ENCODE data around the gene PACS2.
"Not testable (repeated sequence)": the region's sequence is repeated elsewhere in the genome, so short reads cannot be mapped to it uniquely, and the experiment has no call there.

The PACS2 gene

GRCh38 chr14:105329411-105330150 lies 15.0 kb downstream of the PACS2 start:
- DNase-seq (ENCODE audit: extremely low read depth in 1 of 2, low read depth in 1 of 2) = no peak

DNA sequence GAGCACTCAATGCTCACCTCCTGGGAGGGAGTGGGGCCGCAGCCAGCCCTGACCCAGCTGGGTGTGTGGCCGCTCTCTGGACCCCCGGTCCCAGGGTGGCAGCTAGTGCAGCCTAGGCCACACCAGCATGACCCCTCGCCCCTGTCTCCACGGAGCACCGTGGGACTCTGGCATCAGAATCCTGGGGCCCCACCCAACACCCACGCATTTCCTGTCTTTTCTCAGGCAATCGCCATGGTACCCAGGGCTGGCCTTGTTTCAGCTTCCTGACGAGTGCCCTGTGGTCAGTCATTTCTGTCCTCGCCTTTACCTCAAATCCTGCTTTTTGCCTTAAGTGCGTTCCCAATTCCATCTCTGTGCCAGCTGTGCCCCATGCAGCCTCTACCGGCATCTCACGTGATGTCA lies 15.9 kb downstream of the PACS2 start:
- DNase-seq (ENCODE audit: extremely low read depth in 1 of 2, low read depth in 1 of 2) = no peak

DNA sequence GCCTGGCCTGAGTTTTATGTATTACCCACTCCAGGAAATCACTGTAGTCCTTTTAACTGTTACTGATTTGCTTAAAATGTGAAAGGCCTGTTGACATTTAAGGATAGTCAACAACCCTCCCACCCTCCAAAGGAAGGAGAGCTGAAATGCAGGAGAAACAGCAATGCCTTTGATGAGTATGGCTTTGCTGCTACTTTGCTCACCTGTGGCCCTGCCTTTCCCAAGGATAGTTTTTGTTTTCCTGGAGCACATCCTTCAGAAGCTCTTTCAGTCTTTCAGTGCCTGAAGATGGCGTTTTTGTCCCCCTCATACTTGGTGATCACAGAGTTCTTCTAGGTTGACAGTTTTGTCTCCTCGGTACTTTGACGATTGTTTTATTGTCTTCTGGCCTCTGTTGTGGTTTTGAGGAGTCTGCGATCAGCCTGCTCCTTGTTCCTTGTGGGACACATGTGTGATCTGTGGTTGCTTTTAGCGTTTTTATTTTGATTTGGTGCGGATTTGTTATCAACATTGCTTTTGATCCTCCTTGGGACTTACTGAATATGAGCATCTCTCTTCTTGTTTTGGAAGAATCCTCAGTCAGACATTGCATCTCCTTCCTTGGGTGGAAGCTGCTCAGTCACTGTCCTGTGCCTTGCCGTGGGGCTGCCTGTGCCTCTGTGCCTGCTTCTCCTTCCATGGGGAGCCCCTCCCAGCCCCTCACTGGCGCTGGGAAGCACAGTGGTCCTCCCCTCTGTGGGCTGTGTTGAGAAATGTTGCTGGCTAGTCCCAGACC lies 17.2 kb downstream of the PACS2 start:
- DNase-seq (ENCODE audit: extremely low read depth in 1 of 2, low read depth in 1 of 2) = no peak

DNA sequence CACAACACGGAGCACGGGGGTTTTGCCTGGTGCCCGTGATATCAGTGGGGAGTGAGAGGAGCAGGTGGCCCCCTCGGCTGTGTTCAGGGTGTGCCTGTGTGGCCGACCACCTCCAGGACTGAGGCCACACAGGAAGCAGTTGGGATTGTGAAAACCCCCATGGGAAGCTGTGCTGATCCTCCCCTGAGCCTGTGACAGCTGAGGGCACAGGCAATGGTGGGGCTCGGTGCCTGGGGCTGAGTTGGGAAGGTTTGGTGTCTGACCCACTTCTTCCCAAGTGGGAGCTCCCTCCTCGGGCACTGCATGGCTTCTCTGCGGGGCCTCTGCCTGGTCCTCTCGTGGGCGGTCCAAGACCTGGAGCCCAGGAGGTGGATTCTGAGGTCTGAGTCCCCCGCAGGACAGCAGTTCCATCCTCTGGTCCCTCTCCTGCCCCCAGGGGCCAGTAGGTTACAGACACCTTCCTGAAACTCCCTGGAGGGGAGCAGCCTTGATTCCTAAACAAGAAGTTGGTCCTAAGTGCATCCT lies 17.9 kb downstream of the PACS2 start:
- no peak for DNase-seq (ENCODE audit: extremely low read depth in 1 of 2, low read depth in 1 of 2)

DNA sequence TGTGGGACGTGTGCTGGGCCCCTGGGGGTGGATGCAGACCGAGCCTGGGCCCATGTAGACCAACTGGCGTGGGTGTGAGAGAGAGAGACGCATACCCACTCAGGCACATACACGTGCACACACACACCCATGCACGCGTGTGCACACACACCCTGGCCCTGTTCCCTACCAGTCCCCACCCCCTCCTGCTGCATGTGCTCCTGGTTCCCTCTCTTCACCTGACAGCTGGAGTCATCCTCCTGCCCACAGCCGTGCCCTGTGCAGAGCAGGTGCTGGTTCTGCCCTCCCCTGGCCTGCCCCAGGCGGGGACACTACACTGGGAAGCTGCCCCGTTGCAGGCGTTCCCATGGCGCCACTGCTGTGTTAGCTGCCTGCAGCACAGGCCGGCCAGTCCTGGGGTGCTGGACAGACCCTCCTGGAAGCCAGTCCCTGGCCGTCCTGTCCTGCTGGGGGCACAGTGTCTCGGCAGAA lies 18.5 kb downstream of the PACS2 start:
- no peak for DNase-seq (ENCODE audit: extremely low read depth in 1 of 2, low read depth in 1 of 2)

DNA sequence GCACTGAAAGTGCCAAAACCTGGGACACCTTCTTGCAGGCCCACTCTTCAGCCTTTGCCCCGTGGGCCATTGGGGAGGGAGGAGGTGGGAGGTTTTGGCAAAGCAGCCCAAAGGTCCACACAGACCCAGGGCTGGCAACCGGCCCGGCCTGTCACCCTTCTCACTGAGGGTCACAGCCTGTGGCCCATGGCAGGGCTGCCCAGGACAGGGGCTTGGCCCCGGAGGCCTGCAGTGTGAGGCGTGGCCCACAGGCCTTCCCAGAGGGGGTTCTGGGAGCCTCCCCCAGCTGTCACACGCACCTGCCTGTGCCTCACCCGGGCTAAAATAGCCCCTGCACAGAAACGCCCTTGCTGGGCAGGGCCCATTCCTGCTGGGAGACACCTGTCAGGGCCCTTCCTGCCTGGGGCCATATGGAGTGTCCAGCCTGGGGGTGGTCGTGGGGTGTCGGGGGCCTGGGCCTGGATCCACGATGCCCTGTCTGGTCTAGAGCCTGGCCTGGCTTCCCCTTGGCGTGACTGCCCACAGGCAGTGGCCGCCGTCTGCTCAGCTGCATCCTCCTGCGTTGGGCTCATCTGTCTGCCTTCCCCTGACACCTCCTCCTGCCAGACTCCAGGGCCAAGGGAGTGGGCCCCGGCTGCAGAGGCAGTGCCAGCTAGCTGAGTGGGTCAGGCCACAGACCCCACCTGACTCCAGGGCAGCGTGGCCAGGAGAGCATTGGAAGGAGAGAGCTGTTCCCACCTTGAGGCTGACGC lies 19.2 kb downstream of the PACS2 start:
- no peak for DNase-seq (ENCODE audit: extremely low read depth in 1 of 2, low read depth in 1 of 2)

GRCh38 chr14:105334383-105335230 lies 20.1 kb downstream of the PACS2 start:
- DNase-seq (ENCODE audit: extremely low read depth in 1 of 2, low read depth in 1 of 2) = no peak

GRCh38 chr14:105335231-105335542 lies 20.6 kb downstream of the PACS2 start:
- DNase-seq (ENCODE audit: extremely low read depth in 1 of 2, low read depth in 1 of 2) = not testable (repeated sequence)

DNA sequence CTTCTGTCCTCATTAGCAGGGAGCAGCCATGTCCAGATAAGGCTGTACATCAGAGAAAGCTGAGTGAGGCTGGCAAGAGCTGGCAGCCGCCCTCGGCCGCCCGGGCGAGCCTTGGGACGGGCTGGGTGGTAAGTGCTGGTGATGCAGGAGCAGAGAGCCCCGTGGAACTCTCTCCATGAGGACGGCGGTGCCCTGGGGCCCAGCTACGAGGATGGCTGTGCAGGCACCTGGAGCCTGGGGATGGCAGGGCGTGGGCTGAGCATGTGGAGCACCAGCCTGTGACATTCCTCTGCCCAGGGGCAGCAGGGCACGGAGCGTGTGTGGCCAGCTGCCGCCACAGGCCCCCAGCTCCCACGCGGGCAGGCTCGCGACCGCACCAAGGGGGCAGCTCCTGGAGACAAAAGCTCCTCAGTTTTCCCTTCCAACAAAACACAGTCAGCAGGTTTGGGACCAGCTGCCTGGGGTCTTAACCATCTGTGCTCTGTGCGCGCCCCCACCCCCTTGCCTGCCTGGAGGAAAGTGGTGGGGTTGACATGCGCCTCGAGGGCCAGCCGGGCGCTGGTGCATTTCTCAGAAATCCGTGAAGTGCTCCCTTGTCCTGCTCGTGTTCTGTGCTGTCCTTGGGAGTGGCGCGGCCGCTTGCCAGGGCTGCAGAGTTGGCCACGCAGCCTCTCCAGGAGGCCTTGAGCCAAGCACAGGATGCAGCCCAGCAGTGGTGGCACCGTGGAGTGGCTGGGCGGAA lies 21.4 kb downstream of the PACS2 start:
- DNase-seq (ENCODE audit: extremely low read depth in 1 of 2, low read depth in 1 of 2) = no peak

DNA sequence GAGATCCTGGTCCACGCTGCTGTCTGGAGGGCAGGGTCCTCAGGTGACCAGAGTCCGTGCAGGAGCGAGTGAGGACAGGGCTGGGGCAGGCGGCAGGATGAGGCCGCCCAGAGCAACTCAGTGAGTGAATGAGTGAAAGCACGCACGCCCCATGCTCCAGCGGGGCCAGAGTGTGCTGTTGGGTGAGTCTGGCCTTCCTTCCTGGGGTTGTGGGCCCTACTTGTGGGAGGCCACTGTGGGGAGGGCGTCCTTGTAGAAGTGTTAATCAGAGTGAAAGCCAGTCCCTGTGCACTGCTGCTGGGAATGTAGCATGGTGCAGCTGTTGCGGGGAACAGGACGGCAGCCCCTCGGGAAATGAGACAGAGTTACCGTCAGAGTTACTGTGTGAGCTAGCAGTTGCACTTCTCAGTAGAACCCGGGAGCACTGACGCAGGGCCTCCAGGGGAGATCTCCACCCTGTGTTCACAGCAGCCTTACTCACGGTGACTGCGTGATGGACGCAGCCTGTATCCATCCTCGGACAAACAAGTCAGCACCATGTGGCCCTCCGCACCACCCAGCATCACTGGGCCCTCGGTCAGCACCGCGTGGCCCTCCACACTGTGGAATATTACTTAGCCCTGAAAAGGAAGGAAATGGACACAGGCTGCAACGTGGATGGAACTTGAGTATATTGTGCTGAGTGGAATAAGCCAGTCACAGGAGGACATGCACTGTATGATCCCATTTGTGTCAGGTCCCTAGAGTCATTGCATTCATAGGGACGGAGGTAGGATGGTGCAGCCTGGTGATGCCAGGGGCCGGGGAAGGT lies 22.1 kb downstream of the PACS2 start:
- DNase-seq (ENCODE audit: extremely low read depth in 1 of 2, low read depth in 1 of 2) = no peak

GRCh38 chr14:105337433-105337832 lies 22.9 kb downstream of the PACS2 start:
- DNase-seq (ENCODE audit: extremely low read depth in 1 of 2, low read depth in 1 of 2) = no peak

GRCh38 chr14:105337966-105338741 lies 23.6 kb downstream of the PACS2 start:
- DNase-seq (ENCODE audit: extremely low read depth in 1 of 2, low read depth in 1 of 2) = no peak

DNA sequence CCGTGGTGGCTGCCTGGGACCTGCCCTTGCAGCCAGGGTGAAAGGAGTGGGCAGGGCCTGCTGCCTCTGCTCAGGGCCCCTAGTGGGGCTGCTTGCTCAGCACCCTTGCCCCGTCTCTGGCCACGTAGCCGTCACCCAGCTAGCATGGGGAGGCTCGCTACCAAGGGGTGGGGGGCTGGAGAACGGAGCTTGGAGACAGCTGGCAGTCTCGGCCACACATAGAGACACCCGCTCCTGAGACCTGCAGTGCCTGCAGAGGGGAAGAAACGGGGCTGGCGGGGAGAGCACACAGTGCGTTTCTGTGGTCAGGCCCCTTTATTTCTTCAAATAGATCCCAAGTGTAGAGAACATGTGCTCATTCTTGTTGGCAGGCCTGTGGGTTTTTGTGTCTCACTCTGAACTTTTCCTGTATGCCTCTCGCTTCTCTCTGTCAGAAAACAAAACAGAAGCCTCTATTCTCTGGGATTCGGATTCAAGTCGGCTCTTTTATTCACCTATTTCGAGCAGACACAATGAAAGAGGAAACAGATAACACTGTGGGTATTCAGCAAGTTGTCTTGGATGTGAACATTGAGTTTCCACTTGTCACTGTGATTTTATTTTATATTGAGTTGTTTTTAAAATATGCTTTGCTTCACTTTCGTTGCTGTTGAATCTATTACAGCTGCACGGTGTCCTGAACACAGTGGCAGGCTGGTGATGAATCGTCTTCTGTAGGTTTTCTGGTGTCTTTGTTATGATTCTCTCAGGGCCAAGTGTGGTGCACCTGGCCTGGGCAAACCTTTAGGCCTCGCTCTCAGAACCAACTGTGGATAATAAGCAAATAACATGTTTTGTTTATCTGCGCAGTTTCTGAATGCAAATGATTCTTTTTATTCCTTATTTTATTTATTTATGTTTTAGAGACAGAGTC lies 26.5 kb downstream of the PACS2 start:
- no peak for DNase-seq (ENCODE audit: extremely low read depth in 1 of 2, low read depth in 1 of 2)

DNA sequence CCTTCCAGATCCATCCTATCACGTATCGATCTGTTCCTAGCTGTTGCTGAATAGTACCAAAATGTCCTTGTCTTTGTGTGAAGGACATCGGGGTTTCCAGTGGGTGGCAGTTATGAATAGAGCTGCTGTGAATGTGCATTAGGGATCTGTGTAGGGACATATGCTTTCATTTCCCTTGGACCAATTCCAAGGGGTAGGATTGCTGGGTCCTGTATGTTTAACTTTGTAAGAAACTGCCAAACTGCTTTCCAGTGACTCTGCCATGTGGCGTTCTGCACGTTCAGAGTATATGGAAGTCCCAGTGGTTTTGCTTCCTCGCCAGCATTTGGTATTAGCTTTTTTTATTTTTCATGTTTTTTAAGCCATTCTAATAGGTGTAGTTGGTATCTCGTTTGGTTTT lies 28.6 kb downstream of the PACS2 start:
- no peak for DNase-seq (ENCODE audit: extremely low read depth in 1 of 2, low read depth in 1 of 2)

DNA sequence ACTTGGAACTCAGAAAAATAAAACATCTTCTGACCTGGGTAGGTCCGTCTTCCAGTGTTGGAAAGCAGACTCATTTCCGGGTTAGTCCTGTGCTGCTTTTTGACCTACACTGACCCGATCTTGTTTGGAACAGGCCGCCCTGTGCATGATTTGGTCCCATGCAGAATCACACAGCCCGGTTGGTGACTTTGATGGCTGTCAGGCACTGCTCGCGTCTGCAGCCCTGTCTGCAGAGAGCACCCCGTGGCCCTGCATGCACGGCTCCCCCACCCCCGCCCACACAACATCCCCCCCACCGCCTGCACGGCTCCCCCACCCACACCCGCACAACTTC lies 31.6 kb downstream of the PACS2 start:
- no peak for DNase-seq (ENCODE audit: extremely low read depth in 1 of 2, low read depth in 1 of 2)

DNA sequence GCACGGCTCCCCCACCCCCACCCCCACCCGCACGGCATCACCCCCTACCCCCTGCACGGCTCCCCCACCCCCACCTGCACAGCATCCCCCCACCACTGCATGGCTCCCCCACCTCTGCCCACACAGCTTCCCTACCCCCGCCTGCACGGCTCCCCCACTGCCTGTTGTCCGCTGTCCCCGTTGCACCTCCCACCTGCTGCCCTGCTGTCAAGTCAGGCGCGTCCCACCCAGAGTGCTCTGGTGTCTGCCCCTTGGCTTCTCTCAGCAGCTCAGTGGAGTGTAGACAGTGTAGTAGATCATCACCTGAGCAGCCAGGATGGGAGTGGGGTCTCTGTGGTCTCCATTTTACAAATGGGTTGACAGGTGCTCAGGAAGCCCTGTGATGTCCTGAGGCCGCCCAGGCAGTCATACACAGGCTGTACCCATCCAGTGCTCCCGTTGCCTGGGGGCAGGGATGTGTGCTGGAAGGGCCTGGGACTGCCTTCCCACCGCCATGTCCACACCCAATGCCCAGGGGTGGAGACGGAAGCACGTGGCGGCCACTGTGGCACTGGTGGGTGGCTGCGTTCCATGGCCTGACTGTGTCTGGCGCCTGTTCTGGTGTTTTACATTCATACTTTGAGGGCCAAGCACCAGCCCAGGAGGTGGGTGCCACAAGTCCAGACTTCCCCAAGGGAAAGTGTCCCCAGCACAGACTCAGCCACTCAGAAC lies 32.5 kb downstream of the PACS2 start:
- no peak for DNase-seq (ENCODE audit: extremely low read depth in 1 of 2, low read depth in 1 of 2)

DNA sequence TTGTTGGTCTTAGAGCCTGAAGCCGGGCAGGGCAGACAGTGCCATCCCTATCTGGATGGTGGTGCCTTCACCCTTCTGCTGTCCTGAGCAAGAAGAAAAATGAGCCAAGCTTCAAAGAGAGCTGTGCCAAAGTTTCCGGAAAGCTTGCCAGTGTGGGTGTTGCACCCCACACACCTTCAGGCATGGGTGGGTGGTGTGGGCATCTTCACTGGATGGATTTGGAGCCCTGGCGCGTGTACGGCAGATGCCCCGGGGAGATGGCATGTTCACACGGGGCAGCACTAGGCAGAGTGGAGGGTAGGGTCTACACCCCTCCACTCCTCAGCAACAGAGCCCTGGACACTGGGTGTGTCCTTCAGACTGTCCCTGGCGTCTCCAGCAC lies 33.0 kb downstream of the PACS2 start:
- no peak for DNase-seq (ENCODE audit: extremely low read depth in 1 of 2, low read depth in 1 of 2)
